Muscle of leg (tissue), 11 donors: ENCODE data around the gene UGT3A2. TPM values are rescaled to one million over a fixed set of nuclear protein-coding genes. Genes with fewer than 3 reads are reported as not detected.
"Not testable (repeated sequence)": the region's sequence is repeated elsewhere in the genome, so short reads cannot be mapped to it uniquely, and the experiment has no call there.

Experiments
- DNase-seq: peaks from one replicate; pipeline ENCODE4 v3.0.0; 2013
- H3K27ac ChIP-seq: one replicate; pipeline ENCODE4 v1.5.1; 2013; ENCODE audit warnings: mild to moderate bottlenecking, low read length, control low read depth
- H3K27me3 ChIP-seq: one replicate; pipeline ENCODE4 v1.6.1; 2013; ENCODE audit warnings: low read length; ENCODE audit not compliant: control insufficient read depth, insufficient read depth
- H3K36me3 ChIP-seq: one replicate; pipeline ENCODE4 v1.6.1; 2013; ENCODE audit warnings: low read length; ENCODE audit not compliant: control insufficient read depth, insufficient read depth
- H3K4me1 ChIP-seq: one replicate; pipeline ENCODE4 v1.6.1; 2013; ENCODE audit warnings: low read length; ENCODE audit not compliant: control insufficient read depth, insufficient read depth
- H3K4me3 ChIP-seq: one replicate; pipeline ENCODE4 v1.5.1; 2013; ENCODE audit warnings: low read length, control low read depth
- H3K9me3 ChIP-seq: replicated peaks from 2 replicates; pipeline ENCODE4 v1.6.1; 2013; ENCODE audit warnings: low read depth, low read length; ENCODE audit not compliant: control insufficient read depth
- WGBS: methylation state at CpG from one replicate; pipeline ENCODE4 v1.1.5; 2013; ENCODE audit warnings: missing lambda C conversion rate; ENCODE audit not compliant: insufficient coverage; 5-methylcytosine and 5-hydroxymethylcytosine counted together
- polyA plus RNA-seq, 8 donors: library from polyadenylated mRNA; unstranded; fragments of 120-200 nt; gene quantifications; one replicate each; pipeline versions ENCODE4 v1.2.1 to v1.2.3, GENCODE V29; 2013; ENCODE audit warnings: inconsistent platforms in 1 of 8, low replicate concordance in 1 of 8; ENCODE audit not compliant: insufficient read length in 8 of 8, insufficient read depth in 1 of 8
- total RNA-seq: library from RNA; stranded (reverse); fragments of 120-200 nt; gene quantifications from one replicate; pipeline ENCODE4 v1.2.4, GENCODE V29; 2013

Gene UGT3A2
- total and polyA plus RNA-seq, 9 donors: 0.33 to 0.69 (median 0.50) TPM

- no peak for DNase-seq
- Histone ChIP-seq H3K9me3 (no peaks in the 10 kb centered on the region), H3K4me3 (no peak overlapping the region), H3K27me3 (no peaks in the 10 kb centered on the region), H3K36me3 (no peaks in the 10 kb centered on the region), H3K27ac (no peak overlapping the region), H3K4me1 (no peaks in the 10 kb centered on the region)
- WGBS: no CpG with 5 or more reads among the region's 1 CpG
Observed at GRCh38 chr5:36033486-36033885, 33.2 kb downstream of the UGT3A2 start.

- Histone ChIP-seq H3K4me1 (no peaks in the 10 kb centered on the region), H3K36me3 (no peaks in the 10 kb centered on the region), H3K4me3 (no peak overlapping the region), H3K27ac (no peak overlapping the region), H3K9me3 (no peaks in the 10 kb centered on the region), H3K27me3 (no peaks in the 10 kb centered on the region)
- DNase-seq: no peak
Observed at GRCh38 chr5:36033047-36033446, 33.6 kb downstream of the UGT3A2 start.

- Histone ChIP-seq H3K4me3 (no peak overlapping the region), H3K9me3 (no peaks in the 10 kb centered on the region), H3K36me3 (no peaks in the 10 kb centered on the region), H3K27ac (no peak overlapping the region), H3K4me1 (no peaks in the 10 kb centered on the region), H3K27me3 (no peaks in the 10 kb centered on the region)
- DNase-seq: no peak
- 81% methylated on average over 4 of the region's 6 CpGs for WGBS
Observed at GRCh38 chr5:36031223-36031622, 35.5 kb downstream of the UGT3A2 start.

- H3K4me3 ChIP-seq: no peak overlapping the region
- no peak overlapping the region for H3K27ac ChIP-seq
- H3K27me3 ChIP-seq: no peaks in the 10 kb centered on the region
- peak; percentile 14 for DNase-seq
- no peaks in the 10 kb centered on the region for H3K4me1 ChIP-seq
- no CpG with 5 or more reads among the region's 1 CpG for WGBS
- no peaks in the 10 kb centered on the region for H3K9me3 ChIP-seq
- H3K36me3 ChIP-seq: no peaks in the 10 kb centered on the region
Observed at GRCh38 chr5:36029914-36030313, 36.8 kb downstream of the UGT3A2 start.

- H3K27me3 ChIP-seq: no peaks in the 10 kb centered on the region
- no peaks in the 10 kb centered on the region for H3K4me1 ChIP-seq
- DNase-seq: no peak
- H3K27ac ChIP-seq: no peak overlapping the region
- WGBS: 83% methylated on average over 2 of the region's 5 CpGs
- H3K4me3 ChIP-seq: no peak overlapping the region
- H3K9me3 ChIP-seq: no peaks in the 10 kb centered on the region
- no peaks in the 10 kb centered on the region for H3K36me3 ChIP-seq
Observed at GRCh38 chr5:36028816-36029465, 37.7 kb downstream of the UGT3A2 start.

- no peaks in the 10 kb centered on the region for H3K36me3 ChIP-seq
Observed at GRCh38 chr5:36027711-36028110, 39.0 kb downstream of the UGT3A2 start.

GRCh38 chr5:36026706-36027465 lies 39.8 kb downstream of the UGT3A2 start:
- Histone ChIP-seq H3K36me3 (no peaks in the 10 kb centered on the region), H3K4me1 (no peaks in the 10 kb centered on the region), H3K9me3 (no peaks in the 10 kb centered on the region), H3K4me3 (no peak overlapping the region), H3K27me3 (no peaks in the 10 kb centered on the region), H3K27ac (no peak overlapping the region)
- DNase-seq: peak; percentile 17
- WGBS: 71% methylated on average over 1 of the region's 6 CpGs

More at GRCh38 chr5:36027711-36028110, 39.0 kb downstream of the UGT3A2 start:
- DNase-seq: no peak
- H3K27me3 ChIP-seq: no peaks in the 10 kb centered on the region
- H3K4me1 ChIP-seq: no peaks in the 10 kb centered on the region
- no peak overlapping the region for H3K4me3 ChIP-seq
- WGBS: 89% methylated on average over 5 of the region's 8 CpGs
- H3K9me3 ChIP-seq: no peaks in the 10 kb centered on the region
- no peak overlapping the region for H3K27ac ChIP-seq

- H3K27ac ChIP-seq, H3K4me3 ChIP-seq, H3K9me3 ChIP-seq, H3K27me3 ChIP-seq, DNase-seq, H3K36me3 ChIP-seq, H3K4me1 ChIP-seq: not testable (repeated sequence)
- 43% methylated on average over 6 of the region's 6 CpGs for WGBS
Observed at GRCh38 chr5:36022246-36022645, 44.4 kb downstream of the UGT3A2 start.

- not testable (repeated sequence) for H3K27me3 ChIP-seq, H3K36me3 ChIP-seq, H3K4me3 ChIP-seq, H3K4me1 ChIP-seq, DNase-seq, H3K27ac ChIP-seq
- peaks cover 11% of the 10 kb centered on the region for H3K9me3 ChIP-seq
- 82% methylated on average over 3 of the region's 5 CpGs for WGBS
Observed at GRCh38 chr5:36019584-36019983, 47.1 kb downstream of the UGT3A2 start.

GRCh38 chr5:36017622-36018021 lies 49.1 kb downstream of the UGT3A2 start:
- H3K4me1 ChIP-seq: peaks cover 2% of the 10 kb centered on the region
- no peak overlapping the region for H3K4me3 ChIP-seq

More at GRCh38 chr5:36017622-36018021, 49.1 kb downstream of the UGT3A2 start:
- no peak overlapping the region for H3K27ac ChIP-seq
- no peaks in the 10 kb centered on the region for H3K36me3 ChIP-seq
- WGBS: 83% methylated on average over 3 of the region's 5 CpGs
- H3K27me3 ChIP-seq: no peaks in the 10 kb centered on the region
- H3K9me3 ChIP-seq: peaks cover 21% of the 10 kb centered on the region
- no peak for DNase-seq
